ENCODE results near the gene TRUB1.

DNA sequence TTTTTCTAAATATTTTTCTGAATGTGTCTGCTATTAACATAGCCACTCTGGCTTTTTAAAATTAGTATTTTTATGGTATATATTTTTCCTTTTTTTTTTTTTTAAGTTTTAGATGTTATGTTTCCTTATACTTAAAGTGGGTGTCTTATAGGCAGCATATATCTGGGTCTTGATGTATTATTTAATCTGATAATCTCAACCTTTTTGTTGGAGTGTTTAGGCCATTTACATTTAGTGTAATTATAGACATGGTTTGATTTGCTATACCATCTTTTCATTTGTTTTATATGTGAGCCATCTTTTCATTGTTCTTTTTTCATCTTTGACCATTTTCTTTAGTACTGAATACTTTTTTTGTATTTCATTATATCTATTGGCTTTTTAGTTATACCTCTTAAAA, 45.0 kb downstream of the TRUB1 start:
- TF ChIP-seq, protein P1, sequence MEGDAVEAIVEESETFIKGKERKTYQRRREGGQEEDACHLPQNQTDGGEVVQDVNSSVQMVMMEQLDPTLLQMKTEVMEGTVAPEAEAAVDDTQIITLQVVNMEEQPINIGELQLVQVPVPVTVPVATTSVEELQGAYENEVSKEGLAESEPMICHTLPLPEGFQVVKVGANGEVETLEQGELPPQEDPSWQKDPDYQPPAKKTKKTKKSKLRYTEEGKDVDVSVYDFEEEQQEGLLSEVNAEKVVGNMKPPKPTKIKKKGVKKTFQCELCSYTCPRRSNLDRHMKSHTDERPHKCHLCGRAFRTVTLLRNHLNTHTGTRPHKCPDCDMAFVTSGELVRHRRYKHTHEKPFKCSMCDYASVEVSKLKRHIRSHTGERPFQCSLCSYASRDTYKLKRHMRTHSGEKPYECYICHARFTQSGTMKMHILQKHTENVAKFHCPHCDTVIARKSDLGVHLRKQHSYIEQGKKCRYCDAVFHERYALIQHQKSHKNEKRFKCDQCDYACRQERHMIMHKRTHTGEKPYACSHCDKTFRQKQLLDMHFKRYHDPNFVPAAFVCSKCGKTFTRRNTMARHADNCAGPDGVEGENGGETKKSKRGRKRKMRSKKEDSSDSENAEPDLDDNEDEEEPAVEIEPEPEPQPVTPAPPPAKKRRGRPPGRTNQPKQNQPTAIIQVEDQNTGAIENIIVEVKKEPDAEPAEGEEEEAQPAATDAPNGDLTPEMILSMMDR (IDR thresholded peaks at IDR 0.05), result no peak
- no peak for TF ChIP-seq POLR2A (IDR thresholded peaks at IDR 0.05)
